ENCODE measurements around the gene WSCD2.

GRCh38 chr12:108295641-108296040, 166.6 kb downstream of the WSCD2 start:
- no peak for TF ChIP-seq MEF2A (IDR thresholded peaks at IDR 0.05; ENCODE audit: borderline replicate concordance, low read depth)
- TF ChIP-seq CTCF (IDR thresholded peaks at IDR 0.05), result no peak
- TF ChIP-seq TAF1 (IDR thresholded peaks at IDR 0.05; ENCODE audit: borderline replicate concordance, low read depth, low read length), result no peak
- no peak for TF ChIP-seq NRF1 (IDR thresholded peaks at IDR 0.05; ENCODE audit: low read depth, low read length)

Data from SK-N-SH (cell line).